ENCODE data around the gene FKBP5.

DNA sequence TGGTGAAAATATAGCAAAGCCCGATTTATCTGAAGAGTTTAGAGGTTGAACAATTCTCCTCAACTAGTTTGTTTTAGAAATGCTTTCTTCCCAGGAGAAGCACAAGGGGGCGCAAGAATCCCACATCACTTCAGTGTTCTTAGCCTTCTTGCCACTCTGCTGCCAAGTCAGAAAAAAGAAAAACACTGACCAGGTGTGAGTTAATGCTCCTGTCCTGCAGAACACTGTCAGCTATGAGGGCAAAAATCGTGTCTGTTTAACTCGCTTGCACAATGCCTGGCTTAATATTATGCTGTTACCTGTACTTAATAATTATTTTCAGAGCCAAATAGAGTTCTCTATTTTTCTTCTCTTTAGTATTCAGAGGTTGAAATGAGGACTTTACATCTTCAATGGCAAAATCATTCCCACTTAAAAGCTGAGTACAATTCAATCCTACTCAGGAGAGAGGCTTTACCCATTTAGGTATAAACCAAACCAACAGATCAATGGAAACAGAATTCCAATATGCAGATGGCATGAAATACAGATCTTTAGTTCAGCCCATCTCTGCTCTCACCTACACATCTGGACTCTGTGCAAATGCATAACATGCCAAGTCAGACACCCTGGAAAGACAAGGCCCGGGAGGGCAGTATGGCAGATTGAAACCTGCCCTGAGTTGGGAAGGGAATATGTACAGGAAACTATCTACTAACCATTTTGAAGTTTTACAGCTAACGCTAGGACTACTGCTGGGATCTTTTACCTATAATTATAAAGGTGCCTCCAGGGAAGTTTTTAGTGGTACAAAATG, 104.6 kb downstream of the FKBP5 start:
- TF ChIP-seq, protein P1, sequence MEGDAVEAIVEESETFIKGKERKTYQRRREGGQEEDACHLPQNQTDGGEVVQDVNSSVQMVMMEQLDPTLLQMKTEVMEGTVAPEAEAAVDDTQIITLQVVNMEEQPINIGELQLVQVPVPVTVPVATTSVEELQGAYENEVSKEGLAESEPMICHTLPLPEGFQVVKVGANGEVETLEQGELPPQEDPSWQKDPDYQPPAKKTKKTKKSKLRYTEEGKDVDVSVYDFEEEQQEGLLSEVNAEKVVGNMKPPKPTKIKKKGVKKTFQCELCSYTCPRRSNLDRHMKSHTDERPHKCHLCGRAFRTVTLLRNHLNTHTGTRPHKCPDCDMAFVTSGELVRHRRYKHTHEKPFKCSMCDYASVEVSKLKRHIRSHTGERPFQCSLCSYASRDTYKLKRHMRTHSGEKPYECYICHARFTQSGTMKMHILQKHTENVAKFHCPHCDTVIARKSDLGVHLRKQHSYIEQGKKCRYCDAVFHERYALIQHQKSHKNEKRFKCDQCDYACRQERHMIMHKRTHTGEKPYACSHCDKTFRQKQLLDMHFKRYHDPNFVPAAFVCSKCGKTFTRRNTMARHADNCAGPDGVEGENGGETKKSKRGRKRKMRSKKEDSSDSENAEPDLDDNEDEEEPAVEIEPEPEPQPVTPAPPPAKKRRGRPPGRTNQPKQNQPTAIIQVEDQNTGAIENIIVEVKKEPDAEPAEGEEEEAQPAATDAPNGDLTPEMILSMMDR (IDR thresholded peaks at IDR 0.05): peak; percentile 77 to 89 (median 85)
- TF ChIP-seq POLR2A (IDR thresholded peaks at IDR 0.05): no peak

All from ovary (tissue), 3 donors.